Smooth muscle cell (in vitro differentiated cells): Measurements from ENCODE around the gene SFRP5. TPM values are rescaled to one million over a fixed set of nuclear protein-coding genes. Genes with fewer than 3 reads are reported as not detected.

ENCODE experiments used
- DNase-seq: peaks from one replicate; lab custom pipeline; 2025; ENCODE audit not compliant: unreplicated experiment; lab: John Stamatoyannopoulos, UW
- H2AFZ ChIP-seq: fragments of 200-600 bp; sonication (generic); 2 replicates; pipeline ENCODE4 v1.6.0; 2016; ENCODE audit warnings: antibody characterized with exemption, low read depth, mild to moderate bottlenecking
- H3F3A ChIP-seq: fragments of 200-600 bp; sonication (generic); 2 replicates; pipeline ENCODE4 v1.6.0; 2017; ENCODE audit warnings: antibody characterized with exemption, low read depth
- H3K27ac ChIP-seq: fragments of 200-600 bp; sonication (generic); 2 replicates; pipeline ENCODE4 v1.5.1; 2016; ENCODE audit warnings: low read depth, mild to moderate bottlenecking
- H3K27me3 ChIP-seq: fragments of 200-600 bp; sonication (generic); 2 replicates; pipeline ENCODE4 v1.6.1; 2016; ENCODE audit warnings: low read depth, mild to moderate bottlenecking
- H3K36me3 ChIP-seq: fragments of 200-600 bp; sonication (generic); 2 replicates; pipeline ENCODE4 v1.5.1; 2016; ENCODE audit warnings: low read depth
- H3K4me1 ChIP-seq: fragments of 200-600 bp; sonication (generic); 2 replicates; pipeline ENCODE4 v1.5.1; 2016; ENCODE audit warnings: low read depth
- H3K4me2 ChIP-seq: fragments of 200-600 bp; sonication (generic); 2 replicates; pipeline ENCODE4 v1.6.0; 2016; ENCODE audit warnings: mild to moderate bottlenecking
- H3K4me3 ChIP-seq: fragments of 200-600 bp; sonication (generic); 2 replicates; pipeline ENCODE4 v1.5.1; 2016; ENCODE audit warnings: mild to moderate bottlenecking
- H3K79me2 ChIP-seq: fragments of 200-600 bp; sonication (generic); 2 replicates; pipeline ENCODE4 v1.6.0; 2016; ENCODE audit warnings: low read depth, mild to moderate bottlenecking
- H3K9ac ChIP-seq: fragments of 200-600 bp; sonication (generic); 2 replicates; pipeline ENCODE4 v1.6.0; 2016; ENCODE audit warnings: low read depth
- H3K9me3 ChIP-seq: fragments of 200-600 bp; sonication (generic); replicated peaks from 2 replicates; pipeline ENCODE4 v1.5.1; 2016; ENCODE audit warnings: low read depth
- H4K20me1 ChIP-seq: fragments of 200-600 bp; sonication (generic); 2 replicates; pipeline ENCODE4 v1.6.0; 2016; ENCODE audit warnings: low read depth
- CTCF ChIP-seq: fragments of 200-600 bp; sonication (generic); IDR thresholded peaks from 2 replicates; pipeline ENCODE4 v1.5.1; 2017; ENCODE audit warnings: borderline replicate concordance, mild to moderate bottlenecking, antibody characterized with exemption; ENCODE audit not compliant: insufficient read depth, poor library complexity, severe bottlenecking
- WGBS: methylation state at CpG from one replicate; pipeline ENCODE4 v1.1.7; 2016; ENCODE audit warnings: low lambda C conversion rate; 5-methylcytosine and 5-hydroxymethylcytosine counted together
- polyA plus RNA-seq: library from polyadenylated mRNA; unstranded; fragments of >200 nt; fragmentation: Nextera tagmentation; extraction: Ambion mirVana; gene quantifications from 2 replicates; pipeline ENCODE4 v1.2.1, GENCODE V29; 2016
- total RNA-seq: library from RNA; depleted of rRNA; stranded (reverse); fragments of >200 nt; gene quantifications from 2 replicates; pipeline ENCODE4 v1.2.3, GENCODE V29; 2014

The SFRP5 gene
- total and polyA plus RNA-seq, 2 experiments from 2014 or later, result 0.11 TPM; not detected in 1

- H3K79me2 ChIP-seq, result no peaks in the 10 kb centered on the region
- H3K4me1 ChIP-seq, result no peaks in the 10 kb centered on the region
- H3K9ac ChIP-seq, result no peak overlapping the region
- H3K4me2 ChIP-seq, result no peak overlapping the region
- no peaks in the 10 kb centered on the region for H3K9me3 ChIP-seq
- no peak overlapping the region for H3K4me3 ChIP-seq
- H3K27ac ChIP-seq, result no peak overlapping the region
- WGBS, result 83% methylated on average over 3 of the region's 3 CpGs
- no peaks in the 10 kb centered on the region for H3K36me3 ChIP-seq
- no peak for TF ChIP-seq CTCF
- H3K27me3 ChIP-seq, result no peaks in the 10 kb centered on the region
- no peak overlapping the region for H2AFZ ChIP-seq
- H3F3A ChIP-seq, result no peaks in the 10 kb centered on the region
- no peaks in the 10 kb centered on the region for H4K20me1 ChIP-seq
- DNase-seq, result no peak
Measured at GRCh38 chr10:97811958-97812357, 40.2 kb upstream of the SFRP5 start.

- Histone ChIP-seq H3K4me3 (no peak overlapping the region), H3K9me3 (no peaks in the 10 kb centered on the region), H3K36me3 (no peaks in the 10 kb centered on the region), H3K27me3 (no peaks in the 10 kb centered on the region), H3K27ac (no peak overlapping the region), H3K9ac (no peak overlapping the region), H3K4me2 (no peak overlapping the region), H2AFZ (no peak overlapping the region), H4K20me1 (no peaks in the 10 kb centered on the region), H3F3A (no peaks in the 10 kb centered on the region), H3K79me2 (no peaks in the 10 kb centered on the region), H3K4me1 (no peaks in the 10 kb centered on the region)
- no peak for TF ChIP-seq CTCF
- 81% methylated on average over 7 of the region's 7 CpGs for WGBS
- no peak for DNase-seq
Measured at GRCh38 chr10:97810446-97810845, 38.6 kb upstream of the SFRP5 start.

- Histone ChIP-seq H4K20me1 (no peaks in the 10 kb centered on the region), H3K9ac (no peak overlapping the region), H3K4me1 (no peaks in the 10 kb centered on the region), H3K36me3 (no peaks in the 10 kb centered on the region), H3F3A (no peaks in the 10 kb centered on the region), H3K79me2 (no peaks in the 10 kb centered on the region), H3K4me2 (no peak overlapping the region), H2AFZ (no peak overlapping the region), H3K27me3 (peaks cover 8% of the 10 kb centered on the region), H3K4me3 (no peak overlapping the region), H3K9me3 (no peaks in the 10 kb centered on the region), H3K27ac (no peak overlapping the region)
- no peak for TF ChIP-seq CTCF
- DNase-seq, result no peak
- 89% methylated on average over 6 of the region's 6 CpGs for WGBS
Measured at GRCh38 chr10:97805949-97806348, 34.1 kb upstream of the SFRP5 start.

GRCh38 chr10:97805096-97805884 is 33.5 kb upstream of the SFRP5 start:
- peaks cover 8% of the 10 kb centered on the region for H3K27me3 ChIP-seq
- no peaks in the 10 kb centered on the region for H3K36me3 ChIP-seq
- H3K9me3 ChIP-seq, result no peaks in the 10 kb centered on the region
- H3K4me2 ChIP-seq, result no peak overlapping the region
- H3K4me3 ChIP-seq, result no peak overlapping the region
- H3F3A ChIP-seq, result no peaks in the 10 kb centered on the region
- WGBS, result 79% methylated on average over 12 of the region's 12 CpGs
- H3K9ac ChIP-seq, result no peak overlapping the region
- no peak overlapping the region for H2AFZ ChIP-seq
- H4K20me1 ChIP-seq, result no peaks in the 10 kb centered on the region
- H3K79me2 ChIP-seq, result no peaks in the 10 kb centered on the region
- no peaks in the 10 kb centered on the region for H3K4me1 ChIP-seq
- no peak for DNase-seq
- no peak for TF ChIP-seq CTCF
- H3K27ac ChIP-seq, result no peak overlapping the region
